IPS DF 6.9 (cell line): ENCODE measurements around the gene MDFIC.

Experiments used
- DNase-seq: peaks from one replicate; pipeline ENCODE4 v3.0.0-alpha.2; 2013; ENCODE audit warnings: low read depth, low spot score
- H3K27ac ChIP-seq: one replicate; pipeline ENCODE4 v1.5.1; 2013; ENCODE audit warnings: low read length, control low read depth
- H3K27me3 ChIP-seq: 2 replicates; pipeline ENCODE4 v1.6.1; 2013; ENCODE audit warnings: mild to moderate bottlenecking, low read length; ENCODE audit not compliant: control insufficient read depth, insufficient read depth
- H3K36me3 ChIP-seq: 2 replicates; pipeline ENCODE4 v1.6.1; 2013; ENCODE audit warnings: low read length; ENCODE audit not compliant: control insufficient read depth, insufficient read depth
- H3K4me1 ChIP-seq: 2 replicates; pipeline ENCODE4 v1.6.1; 2013; ENCODE audit warnings: low read length; ENCODE audit not compliant: control insufficient read depth, insufficient read depth
- H3K4me3 ChIP-seq: 2 replicates; pipeline ENCODE4 v1.5.1; 2013; ENCODE audit warnings: mild to moderate bottlenecking, low read length
- H3K9me3 ChIP-seq: 2 replicates; pipeline ENCODE4 v1.6.1; 2013; ENCODE audit warnings: low read length, inconsistent platforms; ENCODE audit not compliant: control insufficient read depth, insufficient read depth
- WGBS: extraction: QIAGEN DNeasy Blood & Tissue Kit; methylation state at CpG from one replicate; pipeline ENCODE4 v1.1.7; 2013; ENCODE audit warnings: mixed read lengths, missing lambda C conversion rate; ENCODE audit not compliant: insufficient read length, insufficient coverage; 5-methylcytosine and 5-hydroxymethylcytosine counted together

Gene MDFIC

GRCh38 chr7:114952296-114952695 is 30.4 kb downstream of the MDFIC start:
- Histone ChIP-seq H3K27me3 (no peaks in the 10 kb centered on the region), H3K36me3 (no peaks in the 10 kb centered on the region), H3K4me1 (no peaks in the 10 kb centered on the region), H3K4me3 (no peak overlapping the region), H3K9me3 (no peaks in the 10 kb centered on the region), H3K27ac (no peak overlapping the region)
- WGBS: no CpG with 5 or more reads among the region's 3 CpGs
- no peak for DNase-seq

GRCh38 chr7:114953724-114954123 is 31.8 kb downstream of the MDFIC start:
- H3K4me1 ChIP-seq: no peaks in the 10 kb centered on the region
- no peaks in the 10 kb centered on the region for H3K27me3 ChIP-seq
- DNase-seq: no peak
- H3K9me3 ChIP-seq: no peaks in the 10 kb centered on the region
- H3K4me3 ChIP-seq: no peak overlapping the region
- no CpG with 5 or more reads among the region's 2 CpGs for WGBS
- H3K36me3 ChIP-seq: no peaks in the 10 kb centered on the region
- H3K27ac ChIP-seq: no peak overlapping the region

- no peaks in the 10 kb centered on the region for H3K9me3 ChIP-seq
- no peak overlapping the region for H3K4me3 ChIP-seq
- H3K36me3 ChIP-seq: no peaks in the 10 kb centered on the region
- no peaks in the 10 kb centered on the region for H3K4me1 ChIP-seq
- H3K27me3 ChIP-seq: no peaks in the 10 kb centered on the region
- no peak for DNase-seq
- H3K27ac ChIP-seq: no peak overlapping the region
Observed at GRCh38 chr7:114956702-114957101, 34.8 kb downstream of the MDFIC start.

- no peak for DNase-seq
- H3K27ac ChIP-seq: no peak overlapping the region
- WGBS: no CpG with 5 or more reads among the region's 1 CpG
- no peaks in the 10 kb centered on the region for H3K4me1 ChIP-seq
- H3K9me3 ChIP-seq: no peaks in the 10 kb centered on the region
- H3K27me3 ChIP-seq: no peaks in the 10 kb centered on the region
- H3K36me3 ChIP-seq: no peaks in the 10 kb centered on the region
- H3K4me3 ChIP-seq: no peak overlapping the region
Observed at GRCh38 chr7:114957444-114957843, 35.5 kb downstream of the MDFIC start.

GRCh38 chr7:114959931-114960330 is 38.0 kb downstream of the MDFIC start:
- H3K36me3 ChIP-seq: no peaks in the 10 kb centered on the region
- no peaks in the 10 kb centered on the region for H3K27me3 ChIP-seq
- no peak overlapping the region for H3K4me3 ChIP-seq
- WGBS: no CpG with 5 or more reads among the region's 3 CpGs
- no peaks in the 10 kb centered on the region for H3K4me1 ChIP-seq
- DNase-seq: no peak
- no peak overlapping the region for H3K27ac ChIP-seq
- H3K9me3 ChIP-seq: no peaks in the 10 kb centered on the region

GRCh38 chr7:114962441-114962840 is 40.5 kb downstream of the MDFIC start:
- H3K27me3 ChIP-seq: no peaks in the 10 kb centered on the region
- no peak overlapping the region for H3K4me3 ChIP-seq
- WGBS: no CpG with 5 or more reads among the region's 3 CpGs
- H3K4me1 ChIP-seq: no peaks in the 10 kb centered on the region
- no peak for DNase-seq
- no peak overlapping the region for H3K27ac ChIP-seq
- no peaks in the 10 kb centered on the region for H3K36me3 ChIP-seq
- no peaks in the 10 kb centered on the region for H3K9me3 ChIP-seq

- Histone ChIP-seq H3K36me3 (no peaks in the 10 kb centered on the region), H3K9me3 (no peaks in the 10 kb centered on the region), H3K4me3 (no peak overlapping the region), H3K27ac (no peak overlapping the region), H3K27me3 (no peaks in the 10 kb centered on the region), H3K4me1 (no peaks in the 10 kb centered on the region)
- no CpG with 5 or more reads among the region's 2 CpGs for WGBS
- DNase-seq: no peak
Observed at GRCh38 chr7:114966156-114966555, 44.3 kb downstream of the MDFIC start.

GRCh38 chr7:114969096-114969495 is 47.2 kb downstream of the MDFIC start:
- no peak for DNase-seq
- Histone ChIP-seq H3K27me3 (no peaks in the 10 kb centered on the region), H3K27ac (no peak overlapping the region), H3K36me3 (no peaks in the 10 kb centered on the region), H3K4me3 (no peak overlapping the region), H3K4me1 (no peaks in the 10 kb centered on the region), H3K9me3 (no peaks in the 10 kb centered on the region)
- no CpG with 5 or more reads among the region's 4 CpGs for WGBS

GRCh38 chr7:114970308-114970707 is 48.4 kb downstream of the MDFIC start:
- Histone ChIP-seq H3K4me1 (no peaks in the 10 kb centered on the region), H3K27ac (no peak overlapping the region), H3K36me3 (no peaks in the 10 kb centered on the region), H3K4me3 (no peak overlapping the region), H3K27me3 (no peaks in the 10 kb centered on the region), H3K9me3 (no peaks in the 10 kb centered on the region)
- no CpG with 5 or more reads among the region's 3 CpGs for WGBS
- no peak for DNase-seq

GRCh38 chr7:114970732-114971131 is 48.8 kb downstream of the MDFIC start:
- H3K4me3 ChIP-seq: no peak overlapping the region
- WGBS: no CpG with 5 or more reads among the region's 1 CpG

GRCh38 chr7:114972567-114972966 is 50.7 kb downstream of the MDFIC start:
- Histone ChIP-seq H3K27ac (no peak overlapping the region), H3K36me3 (no peaks in the 10 kb centered on the region), H3K27me3 (no peaks in the 10 kb centered on the region), H3K9me3 (no peaks in the 10 kb centered on the region), H3K4me3 (no peak overlapping the region), H3K4me1 (no peaks in the 10 kb centered on the region; the same call in 1 of the 2 replicates)
- no CpG with 5 or more reads among the region's 3 CpGs for WGBS
- no peak for DNase-seq

More at GRCh38 chr7:114970732-114971131, 48.8 kb downstream of the MDFIC start:
- Histone ChIP-seq H3K27ac (no peak overlapping the region), H3K27me3 (no peaks in the 10 kb centered on the region), H3K9me3 (no peaks in the 10 kb centered on the region), H3K4me1 (no peaks in the 10 kb centered on the region), H3K36me3 (no peaks in the 10 kb centered on the region)
- DNase-seq: no peak
